CD4-positive, alpha-beta T cell treated with Interleukin-4 for 4 hours (primary cell): ENCODE results near the gene CLEC4M.
"Not testable (repeated sequence)": the region's sequence is repeated elsewhere in the genome, so short reads cannot be mapped to it uniquely, and the experiment has no call there.

Source experiments
- DNase-seq: peaks from one replicate; pipeline ENCODE4 v3.0.0-alpha.2; 2020

Gene CLEC4M

DNA sequence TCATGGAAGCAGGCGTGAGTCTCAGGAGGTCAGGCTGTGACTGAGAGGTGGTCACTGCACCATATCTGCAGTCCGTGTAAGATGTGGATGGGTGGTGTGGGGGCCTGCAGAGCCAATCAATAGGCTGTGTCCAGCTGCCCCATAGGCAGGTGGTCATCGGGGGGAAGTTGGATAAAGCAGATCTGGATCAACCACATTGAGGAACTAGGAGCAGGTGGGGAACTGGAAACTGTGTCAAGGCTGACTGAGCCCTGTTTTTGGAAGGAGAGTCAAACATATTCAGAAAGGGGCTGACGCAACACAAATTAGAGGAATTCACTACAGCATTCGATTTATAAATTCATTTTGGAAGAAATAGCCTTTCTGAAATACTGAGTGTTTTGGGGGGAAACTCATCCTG lies 15.0 kb downstream of the CLEC4M start:
- no peak for DNase-seq

- DNase-seq: no peak
Measured at GRCh38 chr19:7779631-7780486, 16.8 kb downstream of the CLEC4M start.

DNA sequence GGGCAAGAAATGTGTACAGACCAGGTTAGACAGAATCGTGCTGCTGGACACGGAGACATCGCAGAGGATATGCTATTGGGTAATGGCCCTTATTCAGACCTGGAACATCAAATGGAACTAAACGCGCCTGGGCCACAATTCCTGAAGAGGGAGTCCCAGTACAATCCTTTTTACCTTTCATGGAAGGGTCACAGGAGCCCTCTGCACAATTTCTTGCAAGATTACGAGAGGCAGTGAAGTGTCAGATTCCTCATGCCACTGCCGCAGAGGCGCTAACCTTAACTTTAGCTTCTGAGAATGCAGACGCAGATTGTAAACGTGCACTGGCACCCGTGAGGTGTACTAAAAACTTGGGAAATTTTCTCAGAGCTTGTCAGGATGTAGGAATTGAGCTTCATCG lies 18.1 kb downstream of the CLEC4M start:
- no peak for DNase-seq

GRCh38 chr19:7783991-7784423 lies 21.0 kb downstream of the CLEC4M start:
- no peak for DNase-seq

DNA sequence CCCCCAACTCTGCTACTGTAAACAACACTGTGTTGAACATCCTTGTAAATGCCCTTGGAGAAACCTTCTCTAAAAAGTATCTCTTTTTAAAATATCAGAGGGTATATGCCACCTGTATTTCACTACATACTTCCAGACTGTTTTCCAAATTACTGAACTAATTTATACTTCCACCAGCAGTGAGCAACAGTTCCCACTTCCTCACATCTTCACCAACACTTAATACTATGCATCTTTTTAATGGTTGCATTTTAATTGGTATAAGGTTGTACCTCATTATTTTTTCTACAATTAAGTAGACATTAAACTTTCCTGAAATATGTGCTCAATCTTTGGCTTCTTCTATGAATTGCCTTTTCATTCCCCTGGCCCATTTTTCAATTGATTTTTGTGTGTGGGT lies 21.8 kb downstream of the CLEC4M start:
- DNase-seq: no peak

- DNase-seq: no peak
Measured at GRCh38 chr19:7787141-7787540, 24.1 kb downstream of the CLEC4M start.

GRCh38 chr19:7787602-7788177 lies 24.6 kb downstream of the CLEC4M start:
- DNase-seq: no peak

DNA sequence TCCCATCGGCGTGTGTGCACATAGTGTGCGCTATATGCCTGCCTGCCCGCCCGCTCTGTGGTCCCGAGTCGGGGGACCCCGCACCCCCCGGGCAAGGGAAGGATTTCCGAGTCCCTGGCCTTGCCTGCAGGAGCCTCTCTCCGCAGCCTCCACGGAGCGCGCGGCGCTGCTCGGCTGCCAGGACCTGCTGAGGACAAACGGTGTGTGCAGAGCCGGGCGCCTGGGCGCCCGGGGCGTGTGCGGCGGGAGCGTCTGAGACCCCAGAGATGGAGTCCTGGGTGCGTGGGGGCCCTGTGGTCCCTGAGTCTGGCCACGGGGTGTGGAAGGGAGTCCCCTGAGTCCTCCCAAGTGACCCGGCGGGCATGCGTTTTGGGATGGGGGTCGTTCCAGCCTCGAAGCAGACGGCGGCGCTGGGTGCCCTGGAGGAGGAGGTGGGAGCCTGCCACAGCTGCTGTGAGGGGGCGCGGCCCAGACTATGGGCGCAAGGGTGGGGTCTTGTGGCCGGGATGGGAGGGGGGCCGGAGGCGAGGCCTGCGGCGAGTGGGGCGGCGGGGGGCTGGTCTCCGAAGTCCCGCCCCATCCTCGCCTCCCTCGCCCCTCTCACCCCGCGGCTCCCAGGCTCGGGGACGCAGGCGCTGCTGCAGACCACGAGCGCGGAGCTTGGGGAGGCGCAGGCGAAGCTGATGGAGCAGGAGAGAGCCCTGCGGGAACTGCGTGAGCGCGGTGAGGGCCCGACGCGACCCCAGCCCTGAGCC lies 25.3 kb downstream of the CLEC4M start:
- DNase-seq: no peak

GRCh38 chr19:7788933-7789323 lies 25.9 kb downstream of the CLEC4M start:
- no peak for DNase-seq

GRCh38 chr19:7789447-7789846 lies 26.4 kb downstream of the CLEC4M start:
- DNase-seq: no peak

DNA sequence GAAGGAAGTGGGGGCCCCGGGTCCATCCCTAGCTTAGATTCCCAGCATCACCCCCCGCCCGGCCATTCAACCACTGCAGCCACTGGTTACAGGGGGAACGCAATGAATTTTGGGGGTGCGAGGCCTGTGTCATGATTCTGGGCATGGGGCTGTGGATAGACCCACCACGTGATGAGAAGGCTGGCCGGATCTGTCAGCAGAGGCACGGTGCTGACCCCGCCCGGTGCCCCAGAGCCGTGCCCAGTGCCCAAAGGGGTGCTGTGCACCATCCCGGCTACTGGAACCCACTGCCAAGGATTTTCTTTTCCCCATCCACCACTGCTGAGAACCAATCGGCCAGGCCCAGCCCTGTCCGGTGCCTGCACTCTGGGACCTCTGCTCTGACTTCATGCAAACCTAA lies 27.4 kb downstream of the CLEC4M start:
- no peak for DNase-seq

DNA sequence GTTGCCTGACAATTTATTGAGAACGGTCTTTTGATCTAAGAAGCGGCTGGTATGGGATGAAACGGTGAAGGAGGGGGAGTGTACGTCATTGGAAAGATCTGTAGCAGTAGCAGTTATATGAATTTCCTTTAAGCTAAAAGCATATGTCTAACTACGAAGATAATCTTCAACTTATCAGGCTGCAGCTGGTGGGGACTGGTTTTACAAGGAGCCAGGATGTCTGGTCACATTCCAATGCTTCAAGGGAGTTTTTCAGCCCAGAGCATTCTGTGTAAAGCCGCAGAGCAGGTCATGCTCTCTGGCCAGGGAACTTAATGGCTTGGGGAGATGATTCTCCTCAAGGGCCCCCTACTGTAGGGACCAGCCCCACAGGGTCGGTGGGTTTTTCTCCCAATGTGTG lies 29.2 kb downstream of the CLEC4M start:
- no peak for DNase-seq

DNA sequence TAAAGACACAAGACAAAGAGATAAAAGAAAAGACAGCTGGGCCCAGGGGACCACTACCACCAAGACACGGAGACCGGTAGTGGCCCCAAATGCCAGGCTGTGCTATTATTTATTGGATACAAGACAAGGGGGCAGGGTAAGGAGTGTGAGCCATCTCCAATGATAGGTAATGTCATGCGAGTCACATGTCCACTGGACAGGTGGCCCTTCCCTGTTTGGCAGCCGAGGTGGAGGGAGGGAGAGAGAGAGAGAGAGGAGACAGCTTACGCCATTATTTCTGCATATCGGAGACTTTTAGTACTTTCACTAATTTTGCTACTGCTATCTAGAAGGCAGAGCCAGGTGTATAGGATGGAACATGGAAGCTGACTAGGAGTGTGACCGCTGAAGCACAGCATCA lies 29.7 kb downstream of the CLEC4M start:
- DNase-seq: not testable (repeated sequence)

GRCh38 chr19:7793493-7793892 lies 30.4 kb downstream of the CLEC4M start:
- DNase-seq: no peak

- DNase-seq: no peak
Measured at GRCh38 chr19:7795555-7796161, 32.6 kb downstream of the CLEC4M start.

DNA sequence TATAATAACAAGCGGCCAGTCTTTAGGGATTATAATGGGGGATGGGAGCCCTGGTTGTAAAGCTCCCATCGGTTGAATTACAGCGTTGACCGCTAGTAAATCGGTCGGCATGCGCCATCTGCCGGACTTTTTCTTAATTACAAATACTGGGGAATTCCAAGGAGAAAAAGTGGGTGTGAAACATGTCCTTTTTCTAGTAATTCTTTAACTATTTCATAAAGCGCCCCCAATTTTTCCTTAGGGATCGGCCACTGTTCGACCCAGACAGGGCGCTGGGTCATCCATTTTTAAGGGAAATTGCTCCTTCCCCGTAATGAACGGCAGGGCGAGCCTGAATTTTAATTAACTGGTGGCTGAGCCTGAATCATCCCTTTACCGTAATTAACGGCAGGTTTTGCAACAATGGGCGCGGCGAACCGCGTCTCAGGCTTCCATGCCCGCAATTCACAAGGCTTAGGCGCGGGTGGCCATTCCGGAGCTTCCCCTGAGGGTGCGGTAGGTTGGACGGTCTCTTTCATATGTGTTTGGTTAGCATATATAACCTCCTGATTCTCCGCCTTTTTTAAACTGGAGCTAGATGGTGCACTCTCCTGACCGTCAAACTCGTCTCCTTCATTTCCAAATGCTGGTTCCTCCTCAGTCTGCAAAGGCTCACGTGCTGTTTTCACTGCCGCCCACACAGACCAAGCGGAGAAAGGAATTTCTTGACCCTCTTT lies 36.8 kb downstream of the CLEC4M start:
- DNase-seq: peak; percentile 68

DNA sequence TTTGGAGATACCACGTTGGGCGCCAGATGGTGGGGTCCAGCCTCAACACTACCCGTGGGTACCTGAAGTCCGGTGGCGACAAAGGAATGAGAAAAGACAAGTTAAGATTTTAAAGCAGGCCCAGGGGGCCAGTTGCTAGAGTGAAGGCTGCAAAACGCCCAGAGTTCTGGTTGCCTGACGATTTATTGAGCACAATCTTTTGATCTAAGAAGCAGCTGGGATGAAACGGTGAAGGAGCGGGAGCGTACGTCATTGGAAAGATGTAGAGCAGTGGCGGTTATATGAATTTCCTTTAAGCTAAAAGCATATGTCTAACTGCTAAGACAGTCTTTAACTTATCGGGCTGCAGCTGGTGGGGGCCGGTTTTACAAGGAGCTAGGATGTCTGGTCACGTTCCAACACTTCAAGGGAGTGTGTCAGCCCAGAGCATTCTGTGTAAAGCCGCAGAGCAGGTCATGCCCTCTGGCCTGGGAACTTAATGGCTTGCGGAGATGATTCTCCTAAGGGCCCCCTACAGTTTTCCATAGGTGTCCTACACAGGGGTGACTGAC lies 38.1 kb downstream of the CLEC4M start:
- DNase-seq: no peak

GRCh38 chr19:7806234-7806633 lies 43.2 kb downstream of the CLEC4M start:
- no peak for DNase-seq

DNA sequence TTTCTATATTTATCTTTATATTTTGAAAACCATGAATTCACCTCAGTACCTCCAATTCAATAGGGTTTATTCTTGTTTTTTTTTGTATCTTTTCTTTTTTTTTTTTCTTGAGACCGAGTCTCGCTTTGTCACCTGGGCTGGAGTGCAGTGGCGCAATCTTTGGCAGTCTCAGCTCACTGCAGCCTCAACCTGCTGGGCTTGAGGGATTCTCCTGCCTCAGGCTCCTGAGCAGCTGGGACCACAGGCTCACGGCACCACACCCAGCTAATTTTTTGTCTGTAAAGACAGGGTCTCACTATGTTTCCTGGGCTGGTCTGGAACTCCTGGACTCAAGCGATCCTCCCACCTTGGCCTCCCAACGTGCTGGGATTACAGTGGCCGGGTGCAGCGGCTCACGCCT lies 43.8 kb downstream of the CLEC4M start:
- DNase-seq: no peak

DNA sequence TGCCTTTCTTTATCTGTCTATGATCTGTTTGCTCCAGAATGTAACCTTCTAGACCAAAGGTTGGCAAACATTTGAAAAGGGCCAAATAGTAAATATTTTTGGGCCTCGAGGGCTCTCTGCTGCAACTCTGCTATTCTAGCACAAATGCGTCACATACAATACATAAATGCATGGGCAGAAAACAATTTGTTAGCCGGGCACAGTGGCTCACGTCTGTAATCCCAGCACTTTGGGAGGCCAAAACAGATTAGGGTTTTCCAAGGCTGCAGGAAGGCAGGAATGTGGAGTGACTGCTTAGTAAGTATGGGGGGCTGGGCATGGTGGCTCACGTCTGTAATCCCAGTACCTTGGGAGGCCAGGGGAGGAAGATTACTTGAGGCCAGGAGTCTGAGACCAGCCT lies 45.1 kb downstream of the CLEC4M start:
- no peak for DNase-seq

DNA sequence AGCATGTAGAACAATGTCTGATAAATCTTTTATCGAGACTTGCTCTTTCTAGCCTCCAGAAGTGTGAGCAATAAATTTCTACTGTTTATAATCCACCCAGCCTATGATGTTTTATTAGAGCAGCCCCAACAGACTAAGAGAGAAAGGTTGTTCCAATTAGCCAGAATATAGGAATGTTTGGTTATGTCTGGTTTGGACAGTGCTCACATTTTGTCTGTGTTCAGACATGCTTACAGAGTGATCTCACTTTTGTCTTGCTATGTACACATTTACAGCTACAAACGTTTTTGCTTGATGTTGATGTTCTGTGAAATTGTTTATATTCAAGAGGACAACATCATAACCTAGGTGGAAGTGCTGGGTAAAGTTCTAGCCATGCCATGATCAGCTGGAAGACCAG lies 48.9 kb downstream of the CLEC4M start:
- no peak for DNase-seq

DNA sequence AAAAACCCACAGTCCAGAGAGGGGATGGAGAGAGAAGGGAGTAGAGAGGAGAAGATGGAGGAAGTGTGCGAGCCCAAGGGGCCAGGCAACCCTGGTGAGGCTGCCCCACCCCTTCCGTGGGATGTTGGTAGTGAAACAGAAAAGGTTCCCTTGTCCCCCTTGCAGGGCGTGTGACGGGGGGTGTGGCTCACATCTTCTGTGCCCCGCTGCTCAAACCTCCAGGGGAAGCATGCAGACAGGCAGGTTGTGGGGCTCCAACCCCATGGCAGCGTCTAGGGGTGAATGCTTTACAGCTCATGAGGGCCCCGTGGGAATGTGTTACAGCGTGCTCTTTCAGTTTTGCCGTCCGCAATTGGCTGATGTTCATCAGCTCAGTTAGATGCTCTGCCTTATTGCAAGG lies 52.3 kb downstream of the CLEC4M start:
- peak; percentile 1 for DNase-seq

DNA sequence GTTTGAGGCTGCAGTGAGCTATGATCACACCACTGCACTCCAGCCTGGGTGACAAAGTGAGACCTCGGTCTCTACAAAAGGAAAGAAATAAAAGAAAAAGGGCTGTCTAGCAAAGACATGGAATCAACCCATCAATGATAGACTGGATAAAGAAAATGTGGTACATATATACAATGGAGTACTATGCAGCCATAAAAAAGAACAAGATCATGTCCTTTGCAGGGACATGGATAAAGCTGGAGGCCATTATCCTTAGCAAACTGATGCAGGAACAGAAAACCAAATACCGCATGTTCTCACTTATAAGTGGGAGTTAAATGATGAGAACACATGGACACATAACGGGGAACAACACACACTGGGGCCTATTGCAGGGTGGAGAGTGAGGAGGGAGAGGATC lies 53.0 kb downstream of the CLEC4M start:
- not testable (repeated sequence) for DNase-seq
